Liver (tissue), 3 donors: ENCODE data around the gene FGF21.

Source experiments
- CTCF ChIP-seq: fragments of 150-350 bp; IDR thresholded peaks from 2 replicates; pipeline ENCODE4 v1.5.1; 2017; ENCODE audit warnings: improper control_type of control experiment, low read depth, low read length; ENCODE audit not compliant: missing input control
- EGR1 ChIP-seq, 2 donors: IDR thresholded peaks; 2 replicates each; pipeline ENCODE4 v1.6.1; 2016 to 2018; ENCODE audit warnings: antibody characterized with exemption in 2 of 2, low read depth in 2 of 2
- FOXA1 ChIP-seq: IDR thresholded peaks from 2 replicates; pipeline ENCODE4 v1.6.1; 2016; ENCODE audit warnings: antibody characterized with exemption
- HNF4G ChIP-seq: IDR thresholded peaks from 2 replicates; pipeline ENCODE4 v1.6.1; 2016; ENCODE audit warnings: antibody characterized with exemption
- JUND ChIP-seq, 2 donors: IDR thresholded peaks; 2 replicates each; pipeline ENCODE4 v1.6.1; 2016; ENCODE audit warnings: antibody characterized with exemption in 2 of 2
- MAX ChIP-seq: IDR thresholded peaks from 2 replicates; pipeline ENCODE4 v1.6.1; 2016; ENCODE audit warnings: antibody characterized with exemption
- RAD21 ChIP-seq, 2 donors: IDR thresholded peaks; 2 replicates each; pipeline ENCODE4 v1.6.1; 2016; ENCODE audit warnings: antibody characterized with exemption in 2 of 2, mild to moderate bottlenecking in 2 of 2
- REST ChIP-seq: IDR thresholded peaks from 2 replicates; pipeline ENCODE4 v1.6.1; 2016; ENCODE audit warnings: antibody characterized with exemption, mild to moderate bottlenecking
- TAF1 ChIP-seq: conservative IDR thresholded peaks from 2 replicates; pipeline ENCODE4 v1.6.1; 2016; ENCODE audit warnings: antibody characterized with exemption, mild to moderate bottlenecking
- TF ChIP-seq, protein P1 (sequence below): IDR thresholded peaks from 2 replicates; pipeline ENCODE4 v1.6.1; 2016; ENCODE audit warnings: antibody characterized with exemption
- donor health status: healthy.
- donor health status: healthy.

DNA sequence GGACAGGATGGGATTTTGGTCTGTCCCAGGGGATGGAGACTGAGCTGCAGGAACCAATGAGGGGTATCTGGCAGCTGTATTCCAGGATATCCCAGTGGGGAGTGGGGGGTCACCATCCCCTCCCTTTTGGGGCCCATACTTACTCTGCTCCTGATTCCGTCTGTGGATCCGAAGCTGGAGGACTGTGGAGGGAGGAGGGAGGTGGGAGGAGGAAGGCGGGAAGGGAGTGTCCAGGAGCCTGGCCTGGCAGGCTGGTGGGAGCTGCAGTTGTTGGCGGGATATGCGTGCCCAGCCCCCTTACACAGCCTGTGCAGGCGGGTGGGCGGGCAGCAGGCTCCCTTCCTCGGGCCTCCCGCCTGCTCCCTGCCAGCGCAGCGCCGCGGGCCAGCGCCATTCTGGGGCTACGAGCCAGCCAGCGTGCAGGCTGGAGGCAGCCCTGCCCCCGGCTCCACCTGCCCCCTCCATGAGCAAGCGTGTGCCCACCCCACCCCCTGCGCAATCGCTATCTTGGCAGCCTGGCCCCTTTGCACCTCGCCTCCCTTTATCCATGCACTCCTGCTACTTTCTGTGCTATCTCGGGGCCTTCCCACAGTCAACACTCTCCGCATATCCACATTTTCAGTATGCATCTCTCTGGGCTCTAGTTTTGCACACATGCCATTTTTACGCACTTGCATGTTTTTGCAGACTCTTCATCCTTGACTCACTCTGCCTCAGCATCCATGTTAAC lies 38.6 kb upstream of the FGF21 start:
- TF ChIP-seq TAF1 (no peak), REST (no peak), CTCF (no peak), RAD21 (IDR thresholded peaks at IDR 0.05) (no peak), MAX (no peak), EGR1 (IDR thresholded peaks at IDR 0.05; ENCODE audit: low read depth in 2 of 2) (no peak), JUND (IDR thresholded peaks at IDR 0.05) (no peak), FOXA1 (no peak), HNF4G (no peak)
- TF ChIP-seq, protein P1, sequence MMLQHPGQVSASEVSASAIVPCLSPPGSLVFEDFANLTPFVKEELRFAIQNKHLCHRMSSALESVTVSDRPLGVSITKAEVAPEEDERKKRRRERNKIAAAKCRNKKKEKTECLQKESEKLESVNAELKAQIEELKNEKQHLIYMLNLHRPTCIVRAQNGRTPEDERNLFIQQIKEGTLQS: no peak
